Neuronal stem cell (in vitro differentiated cells): ENCODE measurements around the gene MGMT.

Experiments used
- DNase-seq: peaks from one replicate; pipeline ENCODE4 v3.0.0-alpha.2; 2013; ENCODE audit warnings: low spot score
- H2AFZ ChIP-seq: one replicate; pipeline ENCODE4 v1.6.1; 2013; ENCODE audit warnings: mild to moderate bottlenecking, low read length, inconsistent platforms
- H2AK5ac ChIP-seq: 2 replicates; pipeline ENCODE4 v1.6.1; 2013; ENCODE audit warnings: low read depth, mild to moderate bottlenecking, inconsistent platforms, low read length, moderate library complexity, mixed read lengths
- H2BK120ac ChIP-seq: 2 replicates; pipeline ENCODE4 v1.6.1; 2013; ENCODE audit warnings: low read depth, mild to moderate bottlenecking, inconsistent platforms, low read length, moderate library complexity, mixed read lengths
- H2BK12ac ChIP-seq: one replicate; pipeline ENCODE4 v1.6.1; 2013; ENCODE audit warnings: low read length, inconsistent platforms
- H2BK15ac ChIP-seq: 2 replicates; pipeline ENCODE4 v1.6.1; 2013; ENCODE audit warnings: mild to moderate bottlenecking, low read length, inconsistent platforms, mixed read lengths
- H2BK5ac ChIP-seq: one replicate; pipeline ENCODE4 v1.6.1; 2013; ENCODE audit warnings: inconsistent platforms, mild to moderate bottlenecking, low read length, moderate library complexity
- H3K14ac ChIP-seq: one replicate; pipeline ENCODE4 v1.6.1; 2013; ENCODE audit warnings: low read length, inconsistent platforms
- H3K18ac ChIP-seq: 2 replicates; pipeline ENCODE4 v1.6.1; 2013; ENCODE audit warnings: low read length, inconsistent platforms
- H3K23ac ChIP-seq: 2 replicates; pipeline ENCODE4 v1.6.1; 2013; ENCODE audit warnings: low read depth, mild to moderate bottlenecking, mixed read lengths, low read length, inconsistent platforms; ENCODE audit not compliant: poor library complexity
- H3K27ac ChIP-seq: replicated peaks from 3 replicates; pipeline ENCODE4 v1.5.1; 2013; ENCODE audit warnings: low read length, inconsistent platforms
- H3K27me3 ChIP-seq, 3 experiments: 2 replicates each; pipeline ENCODE4 v1.6.1; 2013; ENCODE audit warnings: low read length in 3 of 3, mild to moderate bottlenecking in 2 of 3, inconsistent platforms in 1 of 3, low read depth in 1 of 3, mixed read lengths in 1 of 3, moderate library complexity in 1 of 3; ENCODE audit not compliant: control insufficient read depth in 3 of 3, insufficient read depth in 3 of 3
- H3K36me3 ChIP-seq, 2 donors: replicated peaks in 1 of 2; 2 replicates each; pipeline ENCODE4 v1.6.1; 2013; ENCODE audit warnings: low read length in 2 of 2; ENCODE audit not compliant: control insufficient read depth in 2 of 2, insufficient read depth in 2 of 2
- H3K4ac ChIP-seq: 2 replicates; pipeline ENCODE4 v1.6.1; 2013; ENCODE audit warnings: inconsistent platforms, mild to moderate bottlenecking, low read length, moderate library complexity
- H3K4me1 ChIP-seq, 2 donors: 1 replicate in 1 of 2; 2 replicates in 1 of 2; pipeline ENCODE4 v1.6.1; 2013; ENCODE audit warnings: low read length in 2 of 2, low read depth in 1 of 2; ENCODE audit not compliant: control insufficient read depth in 2 of 2, insufficient read depth in 1 of 2
- H3K4me2 ChIP-seq: one replicate; pipeline ENCODE4 v1.6.1; 2013; ENCODE audit warnings: mild to moderate bottlenecking, low read length, inconsistent platforms; ENCODE audit not compliant: insufficient read depth, poor library complexity, severe bottlenecking
- H3K4me3 ChIP-seq, 2 donors: 2 replicates each; pipeline ENCODE4 v1.5.1; 2013; ENCODE audit warnings: low read length in 2 of 2, mild to moderate bottlenecking in 2 of 2, inconsistent platforms in 1 of 2, moderate library complexity in 1 of 2
- H3K79me1 ChIP-seq: one replicate; pipeline ENCODE4 v1.6.1; 2013; ENCODE audit warnings: low read depth, mild to moderate bottlenecking, inconsistent platforms, low read length, moderate library complexity
- H3K9ac ChIP-seq: one replicate; pipeline ENCODE4 v1.6.1; 2013; ENCODE audit warnings: mild to moderate bottlenecking, low read depth, low read length, inconsistent platforms; ENCODE audit not compliant: poor library complexity
- H3K9me3 ChIP-seq, 2 donors: replicated peaks in 1 of 2; 2 replicates each; pipeline versions ENCODE3 to v1.6.1; 2013; ENCODE audit warnings: low read length in 2 of 2, mild to moderate bottlenecking in 2 of 2, inconsistent platforms in 1 of 2, low read depth in 1 of 2, mixed read lengths in 1 of 2, moderate library complexity in 1 of 2; ENCODE audit not compliant: control insufficient read depth in 2 of 2, insufficient read depth in 1 of 2
- H4K8ac ChIP-seq: one replicate; pipeline ENCODE4 v1.6.1; 2013; ENCODE audit warnings: low read depth, mild to moderate bottlenecking, inconsistent platforms, low read length, moderate library complexity
- H4K91ac ChIP-seq: one replicate; pipeline ENCODE4 v1.6.1; 2013; ENCODE audit warnings: low read length, low read depth, mild to moderate bottlenecking, inconsistent platforms; ENCODE audit not compliant: poor library complexity
- WGBS, 2 donors: extraction: QIAGEN DNeasy Blood & Tissue Kit; methylation state at CpG; one replicate each; pipeline ENCODE4 v1.1.7; 2013; ENCODE audit warnings: missing lambda C conversion rate in 2 of 2, mixed read lengths in 1 of 2; ENCODE audit not compliant: insufficient read length in 2 of 2, insufficient replicate concordance in 1 of 2; ENCODE audit errors: extremely low coverage in 2 of 2; 5-methylcytosine and 5-hydroxymethylcytosine counted together

Gene MGMT

DNA sequence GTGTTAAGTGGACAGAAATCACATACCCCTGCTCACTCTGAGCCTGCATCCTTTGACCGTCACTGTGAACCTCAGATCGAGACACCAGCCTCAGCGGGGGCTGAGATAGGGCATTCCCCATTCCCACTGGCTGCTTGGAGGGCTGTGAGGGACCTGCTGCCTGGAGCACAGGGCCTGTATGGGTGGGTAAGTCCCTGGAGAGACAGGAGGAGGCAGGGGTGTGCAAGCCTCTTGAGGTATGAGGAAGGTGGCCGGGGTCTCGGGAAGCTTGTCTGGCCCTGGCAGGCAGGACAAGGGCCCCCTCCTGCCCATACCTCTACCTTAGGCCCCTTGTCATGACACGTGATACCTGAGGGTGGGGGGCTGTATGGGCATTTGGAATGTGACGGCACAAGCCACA, 187.4 kb downstream of the MGMT start:
- H2BK12ac ChIP-seq, result peak overlapping the region; percentile 68
- DNase-seq, result no peak
- peaks cover 0 to 7% of the 10 kb centered on the region in 2 donors for H3K9me3 ChIP-seq
- H2BK120ac ChIP-seq, result no peak overlapping the region
- H2AFZ ChIP-seq, result no peak overlapping the region
- H3K23ac ChIP-seq, result peak overlapping the region; percentile 50
- no peak overlapping the region for H3K4me3 ChIP-seq
- WGBS, 2 donors, result no CpG with 5 or more reads among the region's 7 CpGs
- H3K79me1 ChIP-seq, result peaks cover 2% of the 10 kb centered on the region
- H3K27ac ChIP-seq, result no peak overlapping the region
- no peaks in the 10 kb centered on the region for H3K36me3 ChIP-seq
- H3K4me2 ChIP-seq, result no peak overlapping the region
- no peak overlapping the region for H2BK15ac ChIP-seq
- peak overlapping the region; percentile 71 for H3K4ac ChIP-seq
- peak overlapping the region; percentile 89 for H2BK5ac ChIP-seq
- no peaks in the 10 kb centered on the region for H3K27me3 ChIP-seq
- H4K8ac ChIP-seq, result no peak overlapping the region
- H3K18ac ChIP-seq, result peak overlapping the region; percentile 79
- peaks cover 0 to 13% of the 10 kb centered on the region in 2 donors for H3K4me1 ChIP-seq
- H4K91ac ChIP-seq, result no peak overlapping the region
- no peak overlapping the region for H3K14ac ChIP-seq
- no peak overlapping the region for H3K9ac ChIP-seq
- peak overlapping the region; percentile 48 for H2AK5ac ChIP-seq

DNA sequence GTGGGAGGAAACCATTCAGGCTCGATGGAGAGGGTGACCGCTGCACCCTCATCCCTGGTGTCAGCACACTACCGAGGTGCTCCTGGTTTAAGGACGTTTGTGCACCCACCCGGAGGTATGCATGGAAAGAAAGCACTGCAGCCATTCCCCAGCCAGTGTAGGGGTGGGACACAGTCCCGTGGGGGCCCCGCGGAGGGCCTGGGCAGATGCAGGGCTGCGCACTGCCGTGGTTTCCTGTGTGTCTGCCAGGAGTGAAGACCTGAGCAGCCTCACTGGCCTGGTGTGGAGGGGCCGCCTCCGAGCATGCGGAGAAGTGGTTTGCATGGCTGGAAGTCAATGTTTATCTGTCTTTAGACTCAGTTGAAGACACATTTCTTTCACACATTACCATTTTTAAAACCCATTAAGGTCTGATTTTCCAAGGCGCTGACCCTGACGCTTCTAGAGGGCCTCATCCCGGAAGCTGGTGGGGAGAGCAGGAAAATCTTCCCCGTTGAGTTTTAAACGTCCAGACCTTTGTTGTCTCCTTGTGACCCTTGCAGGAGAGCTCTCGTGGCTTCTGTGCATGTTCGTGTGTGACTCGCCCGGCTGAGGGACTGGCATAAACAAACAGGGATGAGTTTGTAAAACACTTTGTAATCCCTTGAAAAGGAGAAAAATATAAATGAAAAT, 188.1 kb downstream of the MGMT start:
- no peak for DNase-seq
- no CpG with 5 or more reads among the region's 22 CpGs for WGBS, 2 donors
- H3K9ac ChIP-seq, result no peak overlapping the region
- H3K4me3 ChIP-seq, result no peak overlapping the region
- peak overlapping the region; percentile 81 for H2BK120ac ChIP-seq
- H2AK5ac ChIP-seq, result peak overlapping the region; percentile 65
- peaks cover 0 to 13% of the 10 kb centered on the region in 2 donors for H3K4me1 ChIP-seq
- H3K36me3 ChIP-seq, result no peaks in the 10 kb centered on the region
- no peak overlapping the region for H2BK15ac ChIP-seq
- no peak overlapping the region for H3K14ac ChIP-seq
- H3K23ac ChIP-seq, result no peak overlapping the region
- H3K79me1 ChIP-seq, result peaks cover 2% of the 10 kb centered on the region
- H2BK12ac ChIP-seq, result no peak overlapping the region
- no peak overlapping the region for H3K4me2 ChIP-seq
- no peak overlapping the region for H4K91ac ChIP-seq
- H3K9me3 ChIP-seq, result peaks cover 0 to 5% of the 10 kb centered on the region in 2 donors
- H3K18ac ChIP-seq, result peak overlapping the region; percentile 84
- peak overlapping the region; percentile 55 for H2BK5ac ChIP-seq
- H3K27ac ChIP-seq, result no peak overlapping the region
- no peak overlapping the region for H3K4ac ChIP-seq
- H3K27me3 ChIP-seq, result no peaks in the 10 kb centered on the region
- H4K8ac ChIP-seq, result no peak overlapping the region
- peak overlapping the region; percentile 49 for H2AFZ ChIP-seq

DNA sequence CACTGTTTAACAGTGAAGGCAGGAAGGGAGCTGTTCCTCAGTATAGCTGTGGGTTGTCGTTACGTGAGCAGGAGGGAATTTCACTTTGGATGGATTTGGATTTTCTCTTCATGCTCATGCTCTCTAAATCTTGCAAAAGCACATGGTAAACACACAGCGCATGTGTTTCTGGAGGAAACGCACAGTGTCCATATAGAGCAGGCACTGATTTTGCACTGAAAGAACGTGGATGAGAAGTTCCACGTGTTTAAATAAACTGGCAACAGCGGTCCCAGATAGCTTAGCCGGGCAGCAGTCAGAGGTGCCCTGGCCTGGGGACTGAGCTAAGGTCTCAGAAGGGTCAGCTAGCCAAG, 188.6 kb downstream of the MGMT start:
- Histone ChIP-seq H3K18ac (no peak overlapping the region), H4K91ac (no peak overlapping the region), H2BK120ac (no peak overlapping the region), H3K27ac (no peak overlapping the region), H3K23ac (no peak overlapping the region), H3K9ac (no peak overlapping the region), H2BK15ac (no peak overlapping the region), H3K14ac (no peak overlapping the region), H3K9me3 (peaks cover 0 to 1% of the 10 kb centered on the region in 2 donors), H3K27me3 (no peaks in the 10 kb centered on the region), H3K4me3 (no peak overlapping the region), H2BK12ac (no peak overlapping the region), H2BK5ac (peak overlapping the region; percentile 40), H2AK5ac (no peak overlapping the region), H3K4me2 (no peak overlapping the region), H2AFZ (peak overlapping the region; percentile 49), H3K36me3 (no peaks in the 10 kb centered on the region), H4K8ac (no peak overlapping the region), H3K79me1 (peaks cover 2% of the 10 kb centered on the region), H3K4ac (no peak overlapping the region), H3K4me1 (peaks cover 0 to 13% of the 10 kb centered on the region in 2 donors)
- no CpG with 5 or more reads among the region's 8 CpGs for WGBS, 2 donors
- no peak for DNase-seq

DNA sequence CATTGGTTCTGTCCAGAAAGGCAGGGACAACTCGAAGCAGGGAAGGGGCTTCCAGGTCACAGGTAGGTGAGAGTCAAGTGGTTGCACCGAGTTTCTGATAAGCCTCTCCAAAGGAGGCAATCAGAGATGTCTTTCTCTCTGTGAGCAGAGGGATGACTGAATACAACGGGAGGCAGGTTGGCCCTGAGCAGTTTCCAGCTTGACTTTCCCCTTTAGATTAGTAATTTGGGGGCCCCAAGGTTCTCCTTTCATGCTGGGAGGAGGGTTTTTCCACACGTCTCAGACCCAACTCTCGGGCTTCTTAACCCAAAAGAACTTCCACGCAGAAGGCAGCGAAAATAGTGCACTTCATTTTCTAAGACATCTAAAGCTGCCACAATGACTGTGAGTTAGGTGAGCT, 189.6 kb downstream of the MGMT start:
- Histone ChIP-seq H3K9ac (no peak overlapping the region), H3K9me3 (peaks cover 0 to 1% of the 10 kb centered on the region in 2 donors), H2BK15ac (no peak overlapping the region), H2AK5ac (no peak overlapping the region), H2BK5ac (no peak overlapping the region), H3K27ac (no peak overlapping the region), H2BK120ac (no peak overlapping the region), H2BK12ac (no peak overlapping the region), H3K4me1 (peaks cover 0 to 13% of the 10 kb centered on the region in 2 donors), H4K8ac (no peak overlapping the region), H3K4me3 (no peak overlapping the region), H3K4me2 (no peak overlapping the region), H3K23ac (no peak overlapping the region), H3K79me1 (peaks cover 2% of the 10 kb centered on the region), H3K14ac (no peak overlapping the region), H2AFZ (no peak overlapping the region), H3K4ac (no peak overlapping the region), H3K27me3 (no peaks in the 10 kb centered on the region), H3K36me3 (no peaks in the 10 kb centered on the region), H3K18ac (peak overlapping the region; percentile 13), H4K91ac (no peak overlapping the region)
- no CpG with 5 or more reads among the region's 7 CpGs for WGBS, 2 donors
- DNase-seq, result no peak
